Measurements from ENCODE around the gene ADAMTS17. TPM values are rescaled to one million over a fixed set of nuclear protein-coding genes. Genes with fewer than 3 reads are reported as not detected.

ADAMTS17 gene
- total and polyA plus RNA-seq, 9 of the 15 experiments (the other 6 are each of a cell fraction or from before 2014, with no cell fraction given): 0.01 to 0.14 (median 0.07) TPM; not detected in 6

DNA sequence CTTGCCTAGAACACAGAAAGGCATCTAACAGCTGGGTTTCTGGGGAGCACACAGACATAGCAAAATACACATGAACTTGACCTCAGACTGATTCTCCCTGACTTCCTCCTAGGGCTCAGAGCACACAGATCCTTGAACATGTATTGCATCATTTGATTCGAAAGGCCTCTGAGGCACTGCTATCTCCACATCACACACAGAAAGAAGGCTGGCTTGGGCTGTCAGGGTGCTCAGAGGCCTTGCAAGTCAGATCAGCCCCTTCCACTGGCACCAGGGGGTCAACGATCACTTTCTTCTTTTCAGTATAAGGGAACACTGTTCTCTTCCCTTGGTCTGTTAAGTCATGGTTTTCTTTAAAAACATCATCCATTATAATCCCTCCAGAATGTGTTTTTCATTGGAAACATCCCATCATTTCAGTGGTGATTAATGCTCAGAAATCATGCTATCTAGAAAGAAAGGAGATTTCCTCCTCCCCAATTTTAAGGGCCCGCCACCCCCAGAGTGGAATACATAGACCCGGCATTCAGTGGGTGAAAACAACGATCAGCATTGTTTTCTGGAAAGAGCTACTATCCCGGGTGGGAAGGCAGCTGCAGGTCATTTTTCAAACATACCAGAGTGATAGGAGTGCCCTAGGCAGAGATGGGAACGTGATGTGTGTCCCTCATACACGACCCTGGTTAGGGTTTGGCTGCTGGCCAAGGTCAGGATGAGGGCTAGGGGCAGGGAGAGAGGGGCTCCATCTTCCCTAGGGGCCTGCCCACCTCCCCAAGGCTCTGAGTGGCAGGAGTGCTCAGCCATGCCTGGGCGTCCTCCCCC, 355.3 kb downstream of the ADAMTS17 start (continued):
- TF ChIP-seq, protein P1, sequence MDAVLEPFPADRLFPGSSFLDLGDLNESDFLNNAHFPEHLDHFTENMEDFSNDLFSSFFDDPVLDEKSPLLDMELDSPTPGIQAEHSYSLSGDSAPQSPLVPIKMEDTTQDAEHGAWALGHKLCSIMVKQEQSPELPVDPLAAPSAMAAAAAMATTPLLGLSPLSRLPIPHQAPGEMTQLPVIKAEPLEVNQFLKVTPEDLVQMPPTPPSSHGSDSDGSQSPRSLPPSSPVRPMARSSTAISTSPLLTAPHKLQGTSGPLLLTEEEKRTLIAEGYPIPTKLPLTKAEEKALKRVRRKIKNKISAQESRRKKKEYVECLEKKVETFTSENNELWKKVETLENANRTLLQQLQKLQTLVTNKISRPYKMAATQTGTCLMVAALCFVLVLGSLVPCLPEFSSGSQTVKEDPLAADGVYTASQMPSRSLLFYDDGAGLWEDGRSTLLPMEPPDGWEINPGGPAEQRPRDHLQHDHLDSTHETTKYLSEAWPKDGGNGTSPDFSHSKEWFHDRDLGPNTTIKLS (IDR thresholded peaks at IDR 0.05; ENCODE audit: borderline replicate concordance, low read depth): no peak
- TF ChIP-seq POLR3G (IDR thresholded peaks at IDR 0.05; ENCODE audit: extremely low read depth, insufficient read length, insufficient replicate concordance) (no peak), SMAD3 (CRISPR knock-in tag; conservative IDR thresholded peaks at IDR 0.05) (no peak), NR4A1 (CRISPR knock-in tag; IDR thresholded peaks at IDR 0.05) (no peak), NR4A1 (tag; IDR thresholded peaks at IDR 0.05) (no peak), MCM3 (IDR thresholded peaks at IDR 0.05) (no peak), ZNF589 (CRISPR knock-in tag; IDR thresholded peaks at IDR 0.05; ENCODE audit: low read depth) (peak; percentile 61; the same call in 1 of the 2 replicates), EHMT2 (IDR thresholded peaks at IDR 0.05) (no peak), JUNB (CRISPR knock-in tag; conservative IDR thresholded peaks at IDR 0.05) (0 out of 2 replicates have a peak, but pooled peaks have one; percentile 44), EP300 (IDR thresholded peaks at IDR 0.05; ENCODE audit: low read length) (peak; percentile 37; the same call in 1 of the 2 replicates), NFRKB (IDR thresholded peaks at IDR 0.05; ENCODE audit: low read depth) (0 out of 2 replicates have a peak, but pooled peaks have one; percentile 0), ZNF3 (CRISPR knock-in tag; IDR thresholded peaks at IDR 0.05) (no peak), RBM39 (optimal IDR thresholded peaks at IDR 0.05; ENCODE audit: low read depth, low read length) (no peak), NRF1 (conservative IDR thresholded peaks at IDR 0.05 in 1 of 2, IDR thresholded peaks at IDR 0.05 in 1 of 2) (peak in 1 of 2 experiments; percentile 17; a peak in 1 of 4 replicates)
- TF ChIP-seq, protein P2, sequence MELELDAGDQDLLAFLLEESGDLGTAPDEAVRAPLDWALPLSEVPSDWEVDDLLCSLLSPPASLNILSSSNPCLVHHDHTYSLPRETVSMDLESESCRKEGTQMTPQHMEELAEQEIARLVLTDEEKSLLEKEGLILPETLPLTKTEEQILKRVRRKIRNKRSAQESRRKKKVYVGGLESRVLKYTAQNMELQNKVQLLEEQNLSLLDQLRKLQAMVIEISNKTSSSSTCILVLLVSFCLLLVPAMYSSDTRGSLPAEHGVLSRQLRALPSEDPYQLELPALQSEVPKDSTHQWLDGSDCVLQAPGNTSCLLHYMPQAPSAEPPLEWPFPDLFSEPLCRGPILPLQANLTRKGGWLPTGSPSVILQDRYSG (tag; conservative IDR thresholded peaks at IDR 0.05; ENCODE audit: low read depth): 0 out of 2 replicates have a peak, but pooled peaks have one; percentile 31
- TF ChIP-seq, protein P3, sequence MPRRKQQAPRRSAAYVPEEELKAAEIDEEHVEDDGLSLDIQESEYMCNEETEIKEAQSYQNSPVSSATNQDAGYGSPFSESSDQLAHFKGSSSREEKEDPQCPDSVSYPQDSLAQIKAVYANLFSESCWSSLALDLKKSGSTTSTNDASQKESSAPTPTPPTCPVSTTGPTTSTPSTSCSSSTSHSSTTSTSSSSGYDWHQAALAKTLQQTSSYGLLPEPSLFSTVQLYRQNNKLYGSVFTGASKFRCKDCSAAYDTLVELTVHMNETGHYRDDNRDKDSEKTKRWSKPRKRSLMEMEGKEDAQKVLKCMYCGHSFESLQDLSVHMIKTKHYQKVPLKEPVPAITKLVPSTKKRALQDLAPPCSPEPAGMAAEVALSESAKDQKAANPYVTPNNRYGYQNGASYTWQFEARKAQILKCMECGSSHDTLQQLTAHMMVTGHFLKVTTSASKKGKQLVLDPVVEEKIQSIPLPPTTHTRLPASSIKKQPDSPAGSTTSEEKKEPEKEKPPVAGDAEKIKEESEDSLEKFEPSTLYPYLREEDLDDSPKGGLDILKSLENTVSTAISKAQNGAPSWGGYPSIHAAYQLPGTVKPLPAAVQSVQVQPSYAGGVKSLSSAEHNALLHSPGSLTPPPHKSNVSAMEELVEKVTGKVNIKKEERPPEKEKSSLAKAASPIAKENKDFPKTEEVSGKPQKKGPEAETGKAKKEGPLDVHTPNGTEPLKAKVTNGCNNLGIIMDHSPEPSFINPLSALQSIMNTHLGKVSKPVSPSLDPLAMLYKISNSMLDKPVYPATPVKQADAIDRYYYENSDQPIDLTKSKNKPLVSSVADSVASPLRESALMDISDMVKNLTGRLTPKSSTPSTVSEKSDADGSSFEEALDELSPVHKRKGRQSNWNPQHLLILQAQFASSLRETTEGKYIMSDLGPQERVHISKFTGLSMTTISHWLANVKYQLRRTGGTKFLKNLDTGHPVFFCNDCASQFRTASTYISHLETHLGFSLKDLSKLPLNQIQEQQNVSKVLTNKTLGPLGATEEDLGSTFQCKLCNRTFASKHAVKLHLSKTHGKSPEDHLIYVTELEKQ (CRISPR knock-in tag; IDR thresholded peaks at IDR 0.05): no peak
- TF ChIP-seq, protein P4, sequence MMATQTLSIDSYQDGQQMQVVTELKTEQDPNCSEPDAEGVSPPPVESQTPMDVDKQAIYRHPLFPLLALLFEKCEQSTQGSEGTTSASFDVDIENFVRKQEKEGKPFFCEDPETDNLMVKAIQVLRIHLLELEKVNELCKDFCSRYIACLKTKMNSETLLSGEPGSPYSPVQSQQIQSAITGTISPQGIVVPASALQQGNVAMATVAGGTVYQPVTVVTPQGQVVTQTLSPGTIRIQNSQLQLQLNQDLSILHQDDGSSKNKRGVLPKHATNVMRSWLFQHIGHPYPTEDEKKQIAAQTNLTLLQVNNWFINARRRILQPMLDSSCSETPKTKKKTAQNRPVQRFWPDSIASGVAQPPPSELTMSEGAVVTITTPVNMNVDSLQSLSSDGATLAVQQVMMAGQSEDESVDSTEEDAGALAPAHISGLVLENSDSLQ (IDR thresholded peaks at IDR 0.05): peak; percentile 36; the same call in 1 of the 2 replicates
- TF ChIP-seq, protein P5, sequence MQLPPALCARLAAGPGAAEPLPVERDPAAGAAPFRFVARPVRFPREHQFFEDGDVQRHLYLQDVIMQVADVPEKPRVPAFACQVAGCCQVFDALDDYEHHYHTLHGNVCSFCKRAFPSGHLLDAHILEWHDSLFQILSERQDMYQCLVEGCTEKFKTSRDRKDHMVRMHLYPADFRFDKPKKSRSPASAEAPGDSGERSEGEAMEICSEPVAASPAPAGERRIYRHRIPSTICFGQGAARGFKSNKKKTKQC (CRISPR knock-in tag; IDR thresholded peaks at IDR 0.05): no peak
